ENCODE data around the gene VMAC. TPM values are rescaled to one million over a fixed set of nuclear protein-coding genes. Genes with fewer than 3 reads are reported as not detected.
A peak's percentile ranks its signal among the peaks of the same experiment; 100 is the strongest.

The VMAC gene
- total and polyA plus RNA-seq, 9 of the 15 experiments (the other 6 are each of a cell fraction or from before 2014, with no cell fraction given), result 0.03 to 3.4 (median 1.1) TPM

- peak in 2 of 3 experiments; percentile 50 to 64 for TF ChIP-seq YY1 (IDR thresholded peaks at IDR 0.05; ENCODE audit: borderline replicate concordance in 1 of 3, control insufficient read depth in 1 of 3, extremely low read depth in 1 of 3, insufficient read depth in 3 of 3, insufficient read length in 1 of 3, insufficient replicate concordance in 2 of 3, low read depth in 1 of 3, low read length in 2 of 3)
- TF ChIP-seq ZNF282 (CRISPR knock-in tag; IDR thresholded peaks at IDR 0.05), result peak; percentile 85; the same call in 1 of the 2 replicates
- no peak for TF ChIP-seq FOXM1 (IDR thresholded peaks at IDR 0.05; ENCODE audit: low read depth)
- TF ChIP-seq FOXM1 (CRISPR knock-in tag; IDR thresholded peaks at IDR 0.05; ENCODE audit: low read depth), result 0 out of 2 replicates have a peak, but pooled peaks have one; percentile 53
- no peak for TF ChIP-seq TAF7 (tag; IDR thresholded peaks at IDR 0.05)
- TF ChIP-seq ETV5 (CRISPR knock-in tag; IDR thresholded peaks at IDR 0.05; ENCODE audit: low read depth), result 0 out of 2 replicates have a peak, but pooled peaks have one; percentile 34
- TF ChIP-seq CXXC5 (CRISPR knock-in tag; IDR thresholded peaks at IDR 0.05), result peak; percentile 31; the same call in 1 of the 2 replicates
- TF ChIP-seq ZSCAN32 (CRISPR knock-in tag; IDR thresholded peaks at IDR 0.05), result no peak
- peak; percentile 46 for TF ChIP-seq TBP (optimal IDR thresholded peaks at IDR 0.05; ENCODE audit: low read depth, low read length)
- no peak for TF ChIP-seq NKRF (IDR thresholded peaks at IDR 0.05; ENCODE audit: borderline replicate concordance)
- no peak for TF ChIP-seq EGR1 (conservative IDR thresholded peaks at IDR 0.05)
- TF ChIP-seq ZNF3 (CRISPR knock-in tag; IDR thresholded peaks at IDR 0.05), result no peak
- no peak for TF ChIP-seq TARDBP (IDR thresholded peaks at IDR 0.05)
- TF ChIP-seq SLC30A9 (CRISPR knock-in tag; IDR thresholded peaks at IDR 0.05), result no peak
- TF ChIP-seq TSC22D4 (tag; IDR thresholded peaks at IDR 0.05), result no peak
- peak; percentile 39 for TF ChIP-seq TAF1 (IDR thresholded peaks at IDR 0.05; ENCODE audit: control insufficient read depth, extremely low read depth, insufficient read depth, low read length, severe bottlenecking)
- TF ChIP-seq CHAMP1 (IDR thresholded peaks at IDR 0.05), result no peak
- 0 out of 2 replicates have a peak, but pooled peaks have one; percentile 1 for TF ChIP-seq USF2 (CRISPR knock-in tag; IDR thresholded peaks at IDR 0.05)
- TF ChIP-seq PHF8 (IDR thresholded peaks at IDR 0.05; ENCODE audit: borderline replicate concordance, low read length), result peak; percentile 82
- TF ChIP-seq GTF2F1 (IDR thresholded peaks at IDR 0.05; ENCODE audit: low read depth, low read length), result no peak
- peak in 1 of 2 experiments; percentile 24 for TF ChIP-seq E2F6 (IDR thresholded peaks at IDR 0.05; ENCODE audit: borderline replicate concordance in 1 of 2, extremely low read depth in 1 of 2, insufficient read depth in 1 of 2, insufficient read length in 1 of 2, low read depth in 1 of 2, low read length in 1 of 2, poor library complexity in 1 of 2, severe bottlenecking in 1 of 2)
Observed at GRCh38 chr19:5904352-5905113, at the start of gene VMAC (continued).
